Natural killer cell (primary cell): ENCODE measurements around the gene GPD1. TPM values are rescaled to one million over a fixed set of nuclear protein-coding genes. Genes with fewer than 3 reads are reported as not detected.

ENCODE experiments used
- ATAC-seq, 3 donors: fragments of 150-1000 bp in 2 of 3; fragments of 200-7000 bp in 1 of 3; cut with Tn5 transposase; 1 replicate in 1 of 3; 2 replicates in 2 of 3; pipeline ENCODE4 v1.10.0; 2021; ENCODE audit warnings: mild to moderate bottlenecking in 2 of 3, moderate library complexity in 2 of 3
- DNase-seq, 2 donors: peaks; one replicate each; pipeline versions ENCODE4 v3.0.0 to v3.0.0-alpha.2; 2013 to 2021; ENCODE audit warnings: mixed read lengths in 1 of 2
- H3K27ac ChIP-seq: one replicate; pipeline ENCODE4 v1.5.1; 2013; ENCODE audit warnings: mild to moderate bottlenecking, low read length
- H3K27me3 ChIP-seq: one replicate; pipeline ENCODE4 v1.6.1; 2013; ENCODE audit warnings: low read length; ENCODE audit not compliant: control insufficient read depth, insufficient read depth
- H3K36me3 ChIP-seq: one replicate; pipeline ENCODE4 v1.6.1; 2013; ENCODE audit warnings: low read length; ENCODE audit not compliant: control insufficient read depth, insufficient read depth
- H3K4me1 ChIP-seq: one replicate; pipeline ENCODE4 v1.6.1; 2013; ENCODE audit warnings: low read length; ENCODE audit not compliant: control insufficient read depth, insufficient read depth
- H3K4me3 ChIP-seq: one replicate; pipeline ENCODE4 v1.5.1; 2013; ENCODE audit warnings: low read length
- H3K9me3 ChIP-seq: one replicate; pipeline ENCODE4 v1.6.1; 2013; ENCODE audit warnings: low read length; ENCODE audit not compliant: control insufficient read depth, insufficient read depth
- H3K27ac Mint-ChIP-seq, 2 donors: one replicate each; pipeline ENCODE4 v1.8.0; 2022; ENCODE audit warnings: mild to moderate bottlenecking in 2 of 2, mixed read lengths in 2 of 2, moderate library complexity in 1 of 2
- H3K27me3 Mint-ChIP-seq, 2 donors: one replicate each; pipeline ENCODE4 v1.8.0; 2022; ENCODE audit warnings: low read depth in 2 of 2, mixed read lengths in 2 of 2
- H3K36me3 Mint-ChIP-seq: one replicate; pipeline ENCODE4 v1.8.0; 2022; ENCODE audit warnings: mixed read lengths
- H3K4me1 Mint-ChIP-seq, 2 donors: one replicate each; pipeline ENCODE4 v1.8.0; 2022; ENCODE audit warnings: mixed read lengths in 2 of 2
- H3K4me3 Mint-ChIP-seq: one replicate; pipeline ENCODE4 v1.8.0; 2022; ENCODE audit warnings: mild to moderate bottlenecking, moderate library complexity, mixed read lengths
- H3K9me3 Mint-ChIP-seq, 2 donors: one replicate each; pipeline ENCODE4 v1.8.0; 2022; ENCODE audit warnings: mixed read lengths in 2 of 2
- WGBS: methylation state at CpG from one replicate; pipeline ENCODE4 v1.1.7; 2013; ENCODE audit warnings: missing lambda C conversion rate; ENCODE audit not compliant: insufficient coverage; 5-methylcytosine and 5-hydroxymethylcytosine counted together
- intact Hi-C: fragments of 100-400 bp; cut with micrococcal nuclease; formaldehyde crosslinking; loops from one replicate; pipeline ENCODE4 v1.14.2; 2022
- total RNA-seq, 4 donors: library from RNA; stranded (reverse); fragments of 120-200 nt in 1 of 4; gene quantifications; one replicate each; pipeline versions ENCODE4 v1.2.3 to v1.2.4, GENCODE V29; 2013 to 2022
- TF ChIP-seq, protein P1 (sequence below): fragments of 200-600 bp; IDR thresholded peaks from one replicate; pipeline ENCODE4 v1.8.0; 2022; ENCODE audit warnings: antibody characterized with exemption

Gene GPD1
- total RNA-seq, 3 donors from 2014 or later (not counting 1 experiment from before 2014, with no cell fraction given): 0.65 TPM; not detected in 2

DNA sequence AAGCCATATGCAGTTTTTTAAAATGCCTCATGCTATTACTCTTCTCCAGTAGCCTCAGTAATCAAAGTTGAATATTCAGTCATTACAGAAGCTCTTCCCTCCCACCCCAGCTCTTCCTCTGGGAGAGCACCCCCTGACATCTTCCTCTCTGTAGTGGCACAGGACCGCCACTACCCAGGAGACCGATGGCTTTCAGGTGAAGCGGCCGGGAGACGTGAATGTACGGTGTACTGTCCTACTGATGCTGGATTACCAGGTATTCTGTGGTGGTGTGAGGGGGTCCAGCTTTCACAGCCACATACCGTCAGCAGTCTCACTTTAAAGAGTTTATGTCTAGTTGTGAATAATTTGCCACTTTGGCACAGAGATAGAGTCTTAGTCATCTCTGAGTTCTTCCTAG, 14.1 kb upstream of the GPD1 start:
- no peaks in the 10 kb centered on the region for H3K27me3 ChIP-seq
- TF ChIP-seq, protein P1, sequence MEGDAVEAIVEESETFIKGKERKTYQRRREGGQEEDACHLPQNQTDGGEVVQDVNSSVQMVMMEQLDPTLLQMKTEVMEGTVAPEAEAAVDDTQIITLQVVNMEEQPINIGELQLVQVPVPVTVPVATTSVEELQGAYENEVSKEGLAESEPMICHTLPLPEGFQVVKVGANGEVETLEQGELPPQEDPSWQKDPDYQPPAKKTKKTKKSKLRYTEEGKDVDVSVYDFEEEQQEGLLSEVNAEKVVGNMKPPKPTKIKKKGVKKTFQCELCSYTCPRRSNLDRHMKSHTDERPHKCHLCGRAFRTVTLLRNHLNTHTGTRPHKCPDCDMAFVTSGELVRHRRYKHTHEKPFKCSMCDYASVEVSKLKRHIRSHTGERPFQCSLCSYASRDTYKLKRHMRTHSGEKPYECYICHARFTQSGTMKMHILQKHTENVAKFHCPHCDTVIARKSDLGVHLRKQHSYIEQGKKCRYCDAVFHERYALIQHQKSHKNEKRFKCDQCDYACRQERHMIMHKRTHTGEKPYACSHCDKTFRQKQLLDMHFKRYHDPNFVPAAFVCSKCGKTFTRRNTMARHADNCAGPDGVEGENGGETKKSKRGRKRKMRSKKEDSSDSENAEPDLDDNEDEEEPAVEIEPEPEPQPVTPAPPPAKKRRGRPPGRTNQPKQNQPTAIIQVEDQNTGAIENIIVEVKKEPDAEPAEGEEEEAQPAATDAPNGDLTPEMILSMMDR: no peak
- H3K27ac Mint-ChIP-seq: no peak overlapping the region
- no peak for ATAC-seq
- H3K9me3 ChIP-seq: no peaks in the 10 kb centered on the region
- DNase-seq: no peak
- intact Hi-C loops: loop anchor here (10.0 kb wide), 1 partner anchor 225 kb away; no protein-coding TSS in a partner anchor
- H3K36me3 Mint-ChIP-seq: peaks cover 6% of the 10 kb centered on the region
- no peaks in the 10 kb centered on the region for H3K27me3 Mint-ChIP-seq
- no peak overlapping the region for H3K4me3 ChIP-seq
- H3K9me3 Mint-ChIP-seq: no peaks in the 10 kb centered on the region
- no peak overlapping the region for H3K27ac ChIP-seq
- H3K4me3 Mint-ChIP-seq: no peak overlapping the region
- peaks cover 49% of the 10 kb centered on the region for H3K36me3 ChIP-seq
- peaks cover 28 to 36% of the 10 kb centered on the region in 2 donors for H3K4me1 Mint-ChIP-seq
- H3K4me1 ChIP-seq: peaks cover 6% of the 10 kb centered on the region
- 97% methylated on average over 7 of the region's 7 CpGs for whole genome bisulfite sequencing

DNA sequence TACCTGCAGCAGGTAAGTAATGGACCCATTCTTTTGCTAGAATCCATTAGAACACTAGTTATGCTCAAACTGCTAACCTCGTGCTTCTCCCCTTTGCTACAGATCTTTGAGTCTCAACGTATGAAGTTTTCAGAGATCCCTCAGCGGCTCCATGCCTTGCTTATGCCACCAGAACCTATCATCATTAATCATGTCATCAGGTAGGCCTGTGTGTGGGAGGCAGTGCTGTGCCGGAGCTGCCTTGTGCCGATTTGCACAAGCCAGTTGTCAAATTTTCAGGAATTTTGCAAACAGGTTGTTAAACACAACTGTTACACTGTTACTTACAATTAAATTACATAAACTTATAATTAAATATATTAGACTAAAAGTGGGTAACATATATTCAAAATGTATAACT, 13.4 kb upstream of the GPD1 start:
- TF ChIP-seq, protein P1: no peak
- Mint-ChIP-seq H3K27me3 (no peaks in the 10 kb centered on the region), H3K9me3 (no peaks in the 10 kb centered on the region), H3K36me3 (peaks cover 6% of the 10 kb centered on the region), H3K4me3 (no peak overlapping the region), H3K27ac (no peak overlapping the region), H3K4me1 (peaks cover 28 to 30% of the 10 kb centered on the region in 2 donors)
- ATAC-seq (no peak), DNase-seq (no peak)
- Histone ChIP-seq H3K9me3 (no peaks in the 10 kb centered on the region), H3K36me3 (peaks cover 53% of the 10 kb centered on the region), H3K4me3 (no peak overlapping the region), H3K27ac (no peak overlapping the region), H3K4me1 (peaks cover 6% of the 10 kb centered on the region), H3K27me3 (no peaks in the 10 kb centered on the region)
- WGBS: 100% methylated on average over 3 of the region's 5 CpGs
- intact Hi-C loops: no loop called here

DNA sequence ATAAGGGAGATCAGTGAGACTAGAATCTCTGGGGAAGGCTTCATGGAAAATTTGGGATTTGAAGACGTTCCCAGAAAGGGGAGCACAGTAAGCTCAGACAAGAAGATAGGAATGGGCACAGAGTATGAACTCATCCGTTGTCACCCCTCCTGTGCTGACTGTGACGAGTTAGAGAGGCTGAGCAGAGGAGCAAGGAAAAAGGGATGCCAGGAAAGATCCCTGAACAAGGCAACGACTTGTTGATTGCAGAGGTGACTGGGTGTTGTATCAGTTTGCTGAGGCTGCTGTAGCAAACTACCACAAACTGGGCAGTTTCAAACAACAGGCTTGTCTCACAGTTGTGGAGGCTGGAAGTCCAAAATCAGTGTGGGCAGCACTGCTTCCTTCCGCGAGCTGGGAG, 5.9 kb upstream of the GPD1 start:
- H3K4me3 Mint-ChIP-seq: no peak overlapping the region
- no peak for ATAC-seq
- peaks cover 30% of the 10 kb centered on the region for H3K36me3 Mint-ChIP-seq
- Histone ChIP-seq H3K27me3 (no peaks in the 10 kb centered on the region), H3K4me3 (no peak overlapping the region), H3K4me1 (no peaks in the 10 kb centered on the region), H3K36me3 (peaks cover 72% of the 10 kb centered on the region), H3K27ac (no peak overlapping the region), H3K9me3 (no peaks in the 10 kb centered on the region)
- TF ChIP-seq, protein P1: no peak
- no peak overlapping the region for H3K27ac Mint-ChIP-seq
- no peaks in the 10 kb centered on the region for H3K9me3 Mint-ChIP-seq
- H3K4me1 Mint-ChIP-seq: no peaks in the 10 kb centered on the region
- intact Hi-C loops: no loop called here
- DNase-seq: no peak
- H3K27me3 Mint-ChIP-seq: no peaks in the 10 kb centered on the region
- WGBS: 99% methylated on average over 6 of the region's 6 CpGs

DNA sequence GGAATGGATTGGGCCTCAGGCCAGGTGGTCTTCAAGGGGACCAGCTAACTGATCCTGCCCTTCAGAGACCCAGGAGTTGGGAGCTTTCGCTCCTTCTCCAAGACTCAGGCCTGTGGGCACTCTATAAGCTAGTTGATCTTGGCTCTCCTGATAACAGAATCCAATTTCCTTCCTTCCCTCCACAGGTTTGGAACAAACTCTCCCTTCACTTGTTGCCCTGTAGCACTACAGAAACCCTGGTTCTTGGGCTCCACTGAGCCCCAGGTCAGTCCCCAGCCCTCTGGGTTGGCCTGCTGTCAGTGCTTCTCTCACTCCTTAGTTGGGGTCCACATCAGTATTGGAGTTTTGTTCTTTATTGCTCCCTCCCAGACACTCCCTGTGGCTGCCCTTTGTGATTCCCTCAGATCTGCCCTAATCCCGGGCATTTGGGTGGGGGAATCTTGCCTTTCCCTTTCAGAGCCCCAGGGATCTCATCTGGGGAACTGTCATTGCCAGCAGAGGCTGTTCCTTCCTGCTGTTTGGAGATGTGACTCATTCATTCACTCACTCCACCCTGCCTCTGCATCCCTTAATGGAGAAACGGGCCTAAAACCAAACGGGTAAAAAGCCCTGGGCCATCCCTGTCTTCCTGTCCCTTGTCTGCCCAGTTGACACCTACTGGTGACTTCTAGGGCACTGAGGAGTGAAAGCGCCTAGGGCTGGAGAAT, 4.4 kb upstream of the GPD1 start:
- Histone ChIP-seq H3K4me3 (no peak overlapping the region), H3K4me1 (no peaks in the 10 kb centered on the region), H3K27ac (no peak overlapping the region), H3K9me3 (no peaks in the 10 kb centered on the region), H3K36me3 (peaks cover 59% of the 10 kb centered on the region), H3K27me3 (no peaks in the 10 kb centered on the region)
- intact Hi-C loops: no loop called here
- ATAC-seq (no peak), DNase-seq (no peak)
- WGBS: 95% methylated on average over 5 of the region's 5 CpGs
- Mint-ChIP-seq H3K9me3 (no peaks in the 10 kb centered on the region), H3K27ac (peak overlapping the region in 1 of 2 donors; percentile 51), H3K27me3 (no peaks in the 10 kb centered on the region), H3K4me1 (no peaks in the 10 kb centered on the region), H3K4me3 (no peak overlapping the region), H3K36me3 (peaks cover 30% of the 10 kb centered on the region)
- TF ChIP-seq, protein P1: no peak
